Lung microvascular endothelial cell (primary cell): ENCODE measurements around the gene GPX5. TPM values are rescaled to one million over a fixed set of nuclear protein-coding genes. Genes with fewer than 3 reads are reported as not detected.
"Not testable (repeated sequence)": the region's sequence is repeated elsewhere in the genome, so short reads cannot be mapped to it uniquely, and the experiment has no call there.

Source experiments
- DNase-seq, 2 donors: peaks; one replicate each; pipeline versions ENCODE4 v3.0.0 to v3.0.0-alpha.2; 2010; ENCODE audit warnings: low read depth in 2 of 2
- total RNA-seq: library from RNA; depleted of rRNA; stranded (reverse); fragments of >200 nt; gene quantifications from 2 replicates; pipeline ENCODE4 v1.2.1, GENCODE V29; 2014

The GPX5 gene
- total RNA-seq, 1 donor from 2014 or later = not detected

GRCh38 chr6:28512387-28512786 is 13.3 kb upstream of the GPX5 start:
- DNase-seq = not testable (repeated sequence)

GRCh38 chr6:28515676-28516075 is 10.0 kb upstream of the GPX5 start, which contains the start of gene GPX6:
GPX6 (minus strand) TSS chr6:28515793; CDS start chr6:28515743, 50 bp downstream.
- no peak for DNase-seq

- no peak for DNase-seq
Observed at GRCh38 chr6:28517964-28518363, 7.7 kb upstream of the GPX5 start.

GRCh38 chr6:28522594-28523240 is 3.0 kb upstream of the GPX5 start:
- no peak for DNase-seq

GRCh38 chr6:28523241-28523622 is 2.4 kb upstream of the GPX5 start:
- DNase-seq = no peak

GRCh38 chr6:28530777-28531176 is 5.1 kb downstream of the GPX5 start:
- DNase-seq = no peak

- no peak for DNase-seq
Observed at GRCh38 chr6:28531479-28532128, 5.9 kb downstream of the GPX5 start.

GRCh38 chr6:28534306-28534705 is 8.6 kb downstream of the GPX5 start:
- no peak for DNase-seq

GRCh38 chr6:28534875-28535274 is 9.2 kb downstream of the GPX5 start:
- no peak for DNase-seq

- peak; percentile 3 to 19 for DNase-seq
Observed at GRCh38 chr6:28537065-28537464, 11.4 kb downstream of the GPX5 start.

GRCh38 chr6:28537509-28538140 is 11.9 kb downstream of the GPX5 start:
- DNase-seq = no peak

- DNase-seq = no peak
Observed at GRCh38 chr6:28541996-28542395, 16.3 kb downstream of the GPX5 start.

GRCh38 chr6:28542440-28543296 is 17.0 kb downstream of the GPX5 start:
- DNase-seq = peak; percentile 60 to 61

GRCh38 chr6:28543651-28544610 is 18.2 kb downstream of the GPX5 start:
- no peak for DNase-seq

GRCh38 chr6:28545955-28546354 is 20.3 kb downstream of the GPX5 start:
- DNase-seq = no peak

GRCh38 chr6:28547003-28547402 is 21.3 kb downstream of the GPX5 start:
- not testable (repeated sequence) for DNase-seq

- DNase-seq = no peak
Observed at GRCh38 chr6:28551891-28552666, 26.4 kb downstream of the GPX5 start.

GRCh38 chr6:28553384-28553985 is 27.8 kb downstream of the GPX5 start:
- no peak for DNase-seq
